22Rv1 (cell line): ENCODE measurements around the gene ANXA11.

Experiments used
- H3K27ac ChIP-seq: fragments of 450-650 bp; 2 replicates; pipeline ENCODE4 v1.5.1; 2017
- ZFX ChIP-seq: fragments of 450-650 bp; IDR thresholded peaks from 2 replicates; pipeline ENCODE4 v1.6.1; 2017; ENCODE audit warnings: antibody characterized with exemption, borderline replicate concordance
- TF ChIP-seq, protein P1 (sequence below): fragments of 450-650 bp; IDR thresholded peaks from 2 replicates; pipeline ENCODE4 v1.5.1; 2017; ENCODE audit warnings: mild to moderate bottlenecking

ANXA11 gene

DNA sequence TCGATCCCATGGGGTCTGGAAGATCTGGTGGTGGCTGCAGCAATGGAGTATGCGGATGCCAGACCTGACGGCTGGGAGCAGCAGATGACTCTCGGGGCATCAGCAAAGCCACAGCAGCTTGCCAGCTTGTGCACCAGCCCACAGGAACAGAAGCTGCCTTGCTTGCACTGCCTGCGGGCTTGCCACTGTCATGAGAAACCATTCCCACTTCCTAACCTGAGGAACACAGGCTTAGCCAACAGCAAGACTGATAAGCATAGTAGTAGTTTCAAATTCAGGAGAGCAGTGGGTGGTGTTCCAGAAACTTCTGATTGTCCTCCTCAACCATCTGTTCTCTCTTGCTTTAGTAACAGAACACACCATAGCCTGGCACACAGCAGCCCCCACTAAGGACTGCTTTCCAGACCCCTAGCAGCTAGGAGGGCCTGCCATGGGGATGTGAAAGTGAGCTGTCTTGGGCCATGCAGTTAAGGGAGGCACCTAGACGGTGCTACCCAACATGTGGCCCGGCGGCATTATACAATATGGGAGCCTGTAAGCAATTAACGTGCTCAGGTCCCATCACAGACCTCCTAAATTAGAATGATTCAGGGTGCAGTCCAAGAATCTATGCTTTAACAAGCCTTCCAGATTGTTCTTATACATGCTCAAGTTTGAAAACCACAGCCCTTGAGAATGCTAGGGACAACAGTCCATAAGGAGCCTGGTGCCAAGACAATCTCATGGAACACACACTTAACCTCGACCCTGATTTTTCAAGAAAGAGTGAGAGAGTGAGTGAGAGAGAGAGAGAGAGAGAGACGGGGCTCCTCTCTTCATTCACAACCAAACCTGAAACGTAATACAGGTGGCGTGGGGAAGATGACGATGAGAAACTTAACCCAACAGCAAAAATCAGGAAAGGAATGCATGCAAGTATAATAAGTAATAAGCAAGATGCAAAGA lies 7.1 kb downstream of the ANXA11 start:
- TF ChIP-seq ZFX: no peak
- TF ChIP-seq, protein P1, sequence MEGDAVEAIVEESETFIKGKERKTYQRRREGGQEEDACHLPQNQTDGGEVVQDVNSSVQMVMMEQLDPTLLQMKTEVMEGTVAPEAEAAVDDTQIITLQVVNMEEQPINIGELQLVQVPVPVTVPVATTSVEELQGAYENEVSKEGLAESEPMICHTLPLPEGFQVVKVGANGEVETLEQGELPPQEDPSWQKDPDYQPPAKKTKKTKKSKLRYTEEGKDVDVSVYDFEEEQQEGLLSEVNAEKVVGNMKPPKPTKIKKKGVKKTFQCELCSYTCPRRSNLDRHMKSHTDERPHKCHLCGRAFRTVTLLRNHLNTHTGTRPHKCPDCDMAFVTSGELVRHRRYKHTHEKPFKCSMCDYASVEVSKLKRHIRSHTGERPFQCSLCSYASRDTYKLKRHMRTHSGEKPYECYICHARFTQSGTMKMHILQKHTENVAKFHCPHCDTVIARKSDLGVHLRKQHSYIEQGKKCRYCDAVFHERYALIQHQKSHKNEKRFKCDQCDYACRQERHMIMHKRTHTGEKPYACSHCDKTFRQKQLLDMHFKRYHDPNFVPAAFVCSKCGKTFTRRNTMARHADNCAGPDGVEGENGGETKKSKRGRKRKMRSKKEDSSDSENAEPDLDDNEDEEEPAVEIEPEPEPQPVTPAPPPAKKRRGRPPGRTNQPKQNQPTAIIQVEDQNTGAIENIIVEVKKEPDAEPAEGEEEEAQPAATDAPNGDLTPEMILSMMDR: no peak
- H3K27ac ChIP-seq: peak overlapping the region; percentile 87

DNA sequence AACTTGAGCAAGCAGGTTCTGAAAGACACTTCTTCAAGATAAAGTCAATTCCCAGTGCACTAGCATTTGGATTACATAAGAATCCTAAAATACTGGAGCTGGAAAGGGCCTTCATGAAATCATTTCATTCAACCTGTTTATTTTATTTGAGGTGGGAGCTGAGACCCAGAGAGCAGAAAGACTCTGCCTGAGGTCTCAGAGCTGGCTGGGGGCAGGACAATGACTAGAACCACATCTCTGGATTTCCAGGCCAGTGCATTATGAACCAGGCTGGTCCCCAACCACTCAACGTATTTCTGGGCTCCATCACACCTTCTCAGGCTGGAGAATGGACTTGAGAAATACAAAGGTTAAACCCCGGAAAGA lies 8.4 kb downstream of the ANXA11 start:
- TF ChIP-seq, protein P1: no peak
- TF ChIP-seq ZFX: no peak
- peak overlapping the region; percentile 87 for H3K27ac ChIP-seq

DNA sequence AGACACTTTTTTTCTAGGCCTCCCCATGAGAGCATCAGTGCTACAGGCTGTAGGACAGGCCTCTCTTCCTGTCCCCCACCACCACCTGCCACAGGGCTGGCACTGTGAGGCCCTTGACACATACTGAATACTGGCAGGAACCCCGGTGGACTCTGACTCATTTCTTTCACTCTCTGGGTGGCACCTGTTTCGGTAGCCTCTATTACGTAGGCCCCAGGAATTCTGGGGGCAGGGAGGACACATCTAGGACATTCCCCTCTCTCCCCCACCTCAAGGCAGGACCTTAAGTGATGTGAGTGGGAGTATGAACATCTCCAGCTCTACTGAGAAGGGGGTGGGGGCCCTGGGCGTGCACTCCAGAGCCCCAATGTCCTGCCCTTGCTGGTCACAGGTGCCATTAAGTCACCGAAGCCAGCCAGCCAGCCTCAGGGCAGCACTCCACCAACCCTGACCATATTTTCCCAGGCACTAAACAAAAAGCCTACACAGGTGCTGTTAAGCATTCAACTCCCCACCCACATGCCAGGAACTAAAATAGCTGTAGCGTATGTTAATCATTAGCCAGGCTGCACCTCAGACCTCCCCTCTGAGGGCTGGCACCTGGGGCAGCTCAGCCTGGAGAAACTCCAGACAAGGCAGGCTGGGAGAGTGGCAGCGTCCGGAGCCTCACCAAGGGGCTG lies 8.9 kb downstream of the ANXA11 start:
- peak overlapping the region; percentile 87 for H3K27ac ChIP-seq
- TF ChIP-seq ZFX: no peak
- TF ChIP-seq, protein P1: no peak

DNA sequence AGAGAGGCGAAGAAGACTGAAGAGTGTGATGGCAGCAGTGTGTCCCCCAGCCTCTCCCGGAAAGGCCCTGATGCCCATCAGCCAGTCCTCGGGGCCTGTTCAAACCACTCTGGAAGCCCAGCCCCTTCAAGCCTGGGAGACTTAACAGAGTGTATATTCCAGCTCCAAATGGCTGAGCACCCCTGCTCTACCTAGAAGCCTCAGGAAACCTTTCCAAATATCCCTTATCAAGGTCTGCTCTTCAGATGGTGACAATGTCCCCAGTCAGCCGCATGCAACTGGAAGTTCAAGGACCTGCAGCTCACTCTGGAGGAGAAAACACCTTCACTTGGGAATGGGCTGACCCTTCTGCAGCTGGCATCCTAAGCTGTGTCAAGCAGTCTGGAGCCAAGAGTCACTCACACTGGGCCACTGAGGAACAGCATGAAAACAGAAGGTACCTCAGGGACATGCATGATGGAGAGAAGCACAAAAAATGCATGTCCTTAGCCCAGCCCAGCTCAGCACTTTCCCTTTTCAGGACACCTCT lies 10.2 kb downstream of the ANXA11 start:
- H3K27ac ChIP-seq: peak overlapping the region; percentile 87; the same call in 1 of the 2 replicates
- TF ChIP-seq ZFX: no peak
- TF ChIP-seq, protein P1: no peak

DNA sequence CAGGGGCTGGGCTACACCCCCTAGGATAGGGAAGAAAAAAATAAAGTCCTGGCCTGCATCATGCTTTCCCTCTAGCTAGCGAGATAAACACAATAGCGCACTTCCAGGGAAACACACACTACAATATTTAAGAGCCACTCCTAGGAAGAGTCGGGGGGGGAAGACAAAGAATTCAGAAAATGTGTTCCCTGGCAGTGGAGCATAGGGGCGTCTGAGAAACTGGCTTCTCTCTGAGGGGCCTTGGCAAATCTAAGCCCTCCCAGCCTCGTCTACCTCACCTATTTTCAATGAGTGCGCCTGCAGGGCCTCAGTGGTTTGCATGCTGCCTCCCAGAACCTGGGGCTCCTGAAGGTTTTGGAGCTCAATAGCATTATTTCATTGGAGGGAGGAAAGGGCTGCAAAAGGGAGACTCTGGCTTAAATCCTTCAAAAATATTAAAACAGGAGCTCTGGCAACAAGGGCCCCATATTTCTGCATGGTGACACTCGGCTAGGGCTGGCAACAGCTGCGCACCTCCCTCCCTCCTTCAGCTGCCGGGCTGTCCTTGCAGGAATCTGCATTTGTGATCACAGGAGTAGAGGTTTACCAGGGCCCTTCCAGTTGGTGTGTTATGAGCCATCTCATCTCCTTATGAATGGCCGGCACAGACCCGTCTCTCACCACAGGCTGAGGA lies 10.8 kb downstream of the ANXA11 start:
- no peak for TF ChIP-seq ZFX
- TF ChIP-seq, protein P1: no peak
- H3K27ac ChIP-seq: no peak overlapping the region

DNA sequence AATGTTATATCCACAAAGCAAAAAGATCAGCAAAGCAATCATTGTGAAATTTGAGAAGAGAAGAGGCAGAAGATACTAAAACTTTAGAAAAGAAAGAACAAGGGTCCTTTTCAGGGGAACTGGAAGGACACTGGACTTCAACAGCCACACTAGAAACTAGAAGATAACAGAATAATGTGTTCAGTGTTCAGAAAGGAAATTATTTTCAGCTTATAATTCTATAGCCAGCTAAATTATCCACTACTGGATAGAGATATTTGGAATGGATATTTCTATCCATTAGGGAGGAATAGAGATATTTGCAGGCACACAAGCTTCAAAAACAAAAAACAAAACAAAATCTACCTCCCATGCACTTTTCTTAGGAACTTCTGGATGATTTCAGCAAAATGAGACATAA lies 12.8 kb downstream of the ANXA11 start:
- no peak overlapping the region for H3K27ac ChIP-seq
- TF ChIP-seq, protein P1: no peak
- no peak for TF ChIP-seq ZFX
